GM19463 (cell line): ENCODE data around the gene POLN.
"Not testable (repeated sequence)": the region's sequence is repeated elsewhere in the genome, so short reads cannot be mapped to it uniquely, and the experiment has no call there.

Experiments
- ATAC-seq: cut with Tn5 transposase; IDR thresholded peaks from one replicate; pipeline ENCODE4 v1.9.1; 2021; ENCODE audit warnings: mild to moderate bottlenecking, moderate library complexity; ENCODE audit not compliant: unreplicated experiment

POLN gene

DNA sequence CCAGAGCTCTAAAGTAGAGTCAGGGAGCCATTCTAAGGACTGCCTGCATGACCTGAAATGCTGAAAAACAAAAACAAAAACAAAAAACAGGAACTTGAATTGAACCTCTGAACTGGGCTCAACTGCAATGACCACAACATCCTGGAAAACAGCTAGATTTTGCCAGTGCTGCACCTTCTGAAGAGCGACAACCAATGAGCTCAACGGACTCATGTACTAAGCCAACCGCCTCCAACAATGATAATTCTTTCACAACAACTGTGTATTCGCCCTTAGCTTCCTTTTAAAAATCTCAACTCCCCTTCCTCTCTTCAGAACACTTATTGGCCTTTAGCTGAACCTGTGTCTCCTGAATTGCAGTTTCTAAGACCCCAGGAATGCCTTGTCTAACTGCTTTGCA is 69.8 kb downstream of the POLN start:
- no peak for ATAC-seq

DNA sequence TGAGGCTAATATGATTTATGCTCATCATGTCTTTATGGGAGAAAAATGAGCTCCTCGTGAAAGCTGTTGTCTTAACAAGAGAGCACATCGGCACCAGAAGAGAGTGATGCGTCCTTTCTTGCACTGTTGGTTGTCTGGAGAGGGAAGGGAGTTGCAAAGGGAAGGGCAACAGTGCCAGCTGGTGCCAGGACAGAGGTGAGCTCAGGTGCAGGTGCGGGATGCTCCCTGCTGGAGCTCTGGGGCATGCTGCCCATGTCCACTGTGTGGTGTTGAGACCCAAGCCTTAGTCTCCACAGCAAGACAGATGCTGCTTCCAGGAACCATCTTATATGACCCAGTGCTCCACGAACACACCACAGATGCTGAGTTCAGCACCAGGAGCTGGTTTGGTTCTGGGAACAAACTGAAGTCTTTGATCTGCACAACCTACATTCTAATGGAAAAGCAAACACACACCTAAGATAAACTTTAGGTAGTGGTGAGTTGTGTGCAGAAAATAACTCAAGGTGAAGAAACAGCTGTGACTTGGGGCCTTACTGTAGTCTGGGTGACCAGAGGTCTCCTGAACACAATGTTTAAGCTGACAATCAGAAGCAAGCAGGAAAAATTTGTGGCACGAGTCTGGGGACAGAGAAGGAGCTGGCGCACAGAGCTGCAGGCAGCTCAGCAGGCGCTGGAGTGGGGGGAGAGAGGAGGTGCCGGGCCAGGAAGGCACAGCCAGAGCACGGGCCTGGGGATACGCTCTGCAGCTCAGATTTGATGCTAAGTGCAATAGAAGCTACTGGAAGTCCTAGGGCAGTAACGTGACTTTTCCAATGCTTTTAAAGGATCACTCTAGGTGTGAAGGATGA is 73.2 kb downstream of the POLN start:
- no peak for ATAC-seq

DNA sequence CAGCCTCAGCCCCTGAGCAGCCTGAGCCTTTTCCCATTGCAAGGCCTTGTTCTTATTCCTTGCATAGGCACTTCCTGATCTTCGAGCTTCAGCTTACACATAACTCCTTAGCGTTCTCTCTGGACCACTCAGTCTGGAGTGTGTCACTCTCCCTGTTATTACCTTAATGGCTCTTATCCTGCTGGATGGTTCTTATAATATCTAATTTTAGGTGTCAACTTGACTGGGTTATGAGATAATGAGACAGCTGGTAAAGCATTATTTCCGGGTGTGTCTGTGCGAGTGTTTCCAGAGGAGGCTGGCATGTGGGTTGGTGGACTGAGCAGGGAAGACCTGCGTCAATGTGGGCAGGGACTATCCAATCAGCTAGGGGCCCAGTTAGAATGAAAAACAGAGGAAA is 75.7 kb downstream of the POLN start:
- ATAC-seq, result no peak

GRCh38 chr4:2165391-2165790 is 76.5 kb downstream of the POLN start:
- ATAC-seq, result no peak

DNA sequence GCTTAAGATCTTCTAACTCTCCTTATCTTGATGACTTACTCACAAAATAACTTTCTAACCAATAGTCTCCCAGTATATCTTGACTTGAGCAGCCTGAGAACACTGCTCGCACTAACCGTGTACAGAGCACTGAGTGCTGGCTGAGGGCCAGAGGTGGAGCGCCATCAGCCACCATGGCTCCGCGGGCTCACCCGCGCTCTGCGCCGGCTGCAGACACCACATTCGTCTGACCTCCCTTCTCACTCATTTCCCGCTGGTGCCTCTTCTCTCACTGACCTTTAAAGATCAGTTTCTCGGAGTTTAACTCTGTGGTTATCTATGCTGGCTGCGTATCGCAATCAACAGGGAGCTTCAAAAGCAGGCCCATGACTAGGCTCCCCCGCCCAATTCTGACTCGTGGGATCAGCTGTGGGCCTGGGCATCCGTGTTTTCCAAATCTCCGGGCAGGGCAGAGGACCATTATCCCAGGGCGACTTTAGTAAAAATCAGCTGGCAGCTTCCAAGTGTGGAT is 78.6 kb downstream of the POLN start:
- ATAC-seq, result no peak

DNA sequence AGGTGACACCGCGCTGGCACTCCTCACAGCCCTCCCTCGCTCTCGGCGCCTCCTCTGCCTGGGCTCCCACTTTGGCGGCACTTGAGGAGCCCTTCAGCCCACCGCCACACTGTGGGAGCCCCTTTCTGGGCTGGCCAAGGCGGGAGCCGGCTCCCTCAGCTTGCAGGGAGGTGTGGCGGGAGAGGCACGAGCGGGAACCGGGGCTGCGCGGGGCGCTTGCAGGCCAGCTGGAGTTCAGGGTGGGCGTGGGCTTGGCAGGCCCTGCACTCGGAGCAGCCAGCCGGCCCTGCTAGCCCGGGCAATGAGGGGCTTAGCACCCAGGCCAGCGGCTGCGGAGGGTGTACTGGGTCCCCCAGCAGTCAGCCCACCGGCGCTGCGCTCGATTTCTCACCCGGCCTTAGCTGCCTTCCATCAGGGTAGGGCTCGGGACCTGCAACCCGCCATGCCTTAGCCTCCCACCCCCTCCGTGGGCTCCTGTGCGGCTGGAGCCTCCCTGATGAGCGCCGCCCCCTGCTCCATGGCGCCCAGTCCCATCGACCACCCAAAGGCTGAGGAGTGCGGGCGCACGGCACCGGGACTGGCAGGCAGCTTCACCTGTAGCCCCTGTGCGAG is 80.7 kb downstream of the POLN start:
- not testable (repeated sequence) for ATAC-seq

DNA sequence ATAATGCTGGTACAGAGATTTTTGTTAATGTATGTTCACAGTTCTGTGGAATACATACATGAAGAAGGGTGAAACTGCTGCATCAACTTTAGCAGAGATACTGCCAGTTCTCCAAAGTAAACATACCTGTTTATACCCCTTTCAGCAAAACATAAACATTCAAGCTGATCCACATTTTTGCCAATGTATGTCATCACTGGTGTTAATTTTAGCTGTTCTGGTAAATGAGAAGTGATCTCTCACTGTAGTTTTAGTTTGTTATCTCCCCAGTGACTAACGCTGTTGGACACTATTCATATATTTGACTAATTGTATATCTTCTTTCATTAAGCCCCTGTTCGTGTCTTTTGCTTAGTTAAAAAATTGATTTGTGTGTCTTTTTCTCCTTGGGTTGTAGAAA is 82.0 kb downstream of the POLN start:
- ATAC-seq, result no peak

- ATAC-seq, result no peak
These were observed 86.7 kb downstream of the POLN start for GRCh38 chr4:2155246-2155645.

GRCh38 chr4:2154215-2154740 is 87.6 kb downstream of the POLN start:
- ATAC-seq, result no peak

DNA sequence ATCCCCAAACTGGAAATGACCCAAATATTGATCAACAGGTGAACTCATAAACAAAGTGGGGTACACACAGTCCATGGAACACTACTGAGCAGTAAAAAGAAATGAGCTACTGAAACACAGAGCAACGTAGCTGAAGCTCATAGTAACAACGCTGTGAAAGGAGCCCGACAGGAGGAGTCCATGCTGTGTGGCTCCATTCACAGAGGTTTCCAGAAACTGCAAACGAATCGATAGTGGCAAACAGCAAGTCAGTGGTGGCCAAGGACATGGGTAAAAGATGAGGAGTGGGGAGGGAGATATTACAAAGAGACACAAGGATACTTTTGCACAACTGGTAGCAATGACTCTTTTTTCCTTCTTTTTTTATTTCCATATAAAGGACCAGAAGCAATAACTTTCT is 90.4 kb downstream of the POLN start:
- ATAC-seq, result no peak

GRCh38 chr4:2150076-2150475 is 91.8 kb downstream of the POLN start:
- no peak for ATAC-seq

- ATAC-seq, result no peak
These were observed 99.1 kb downstream of the POLN start for GRCh38 chr4:2142630-2143427.

GRCh38 chr4:2141762-2142451 is 100.0 kb downstream of the POLN start:
- ATAC-seq, result no peak

GRCh38 chr4:2141022-2141761 is 100.7 kb downstream of the POLN start:
- peak; percentile 56 for ATAC-seq

DNA sequence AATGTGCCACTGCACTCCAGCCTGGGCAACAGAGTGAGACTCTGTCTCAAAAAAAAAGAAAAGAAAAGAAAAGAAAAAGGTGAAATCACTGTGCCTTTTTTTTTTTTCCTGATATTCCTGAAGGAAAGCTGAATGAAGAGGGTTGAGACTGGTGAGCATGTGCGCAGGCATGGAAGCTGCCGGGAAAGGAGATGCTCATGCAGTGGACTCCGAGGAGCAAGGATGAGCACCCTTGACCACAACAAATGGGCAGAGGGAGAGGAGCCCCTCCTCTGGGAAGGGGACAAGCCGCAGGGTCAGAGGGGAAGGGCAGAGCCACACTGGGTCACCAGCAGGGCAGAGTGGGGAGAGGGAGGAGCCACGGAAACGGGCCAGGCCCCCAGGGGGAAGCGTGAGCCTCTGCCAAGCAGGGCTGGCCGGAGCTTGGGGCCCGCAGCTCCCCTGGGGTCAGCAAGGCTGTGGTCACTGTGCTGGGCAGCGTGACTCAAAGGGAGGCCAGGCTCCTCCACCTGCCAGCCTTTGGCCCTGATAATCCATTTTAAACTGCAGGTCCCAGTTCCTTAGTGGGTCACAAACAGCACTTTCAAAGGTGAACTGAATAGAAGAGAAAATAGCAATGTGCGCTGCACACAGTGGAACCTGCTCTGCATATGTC is 102.9 kb downstream of the POLN start:
- no peak for ATAC-seq

DNA sequence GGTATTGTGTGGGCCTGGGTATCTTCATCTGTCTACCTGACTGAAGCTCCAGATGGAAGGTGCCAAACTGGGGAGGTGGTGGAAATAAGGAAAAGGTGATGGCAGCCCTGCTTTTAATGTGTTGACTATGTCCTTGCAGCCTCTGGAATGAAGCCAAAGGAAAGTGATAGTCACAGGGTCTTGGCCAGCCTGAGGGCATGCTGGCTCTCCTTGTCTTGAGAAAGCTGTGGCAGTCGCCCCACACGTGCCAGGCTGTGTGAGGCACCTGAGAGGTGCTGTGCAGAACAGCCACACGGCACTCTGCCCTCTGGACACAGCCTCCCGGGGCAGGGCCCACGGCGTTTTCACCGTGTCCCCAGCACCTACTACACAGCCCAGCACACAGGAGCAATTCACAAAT is 105.2 kb downstream of the POLN start:
- ATAC-seq, result no peak

DNA sequence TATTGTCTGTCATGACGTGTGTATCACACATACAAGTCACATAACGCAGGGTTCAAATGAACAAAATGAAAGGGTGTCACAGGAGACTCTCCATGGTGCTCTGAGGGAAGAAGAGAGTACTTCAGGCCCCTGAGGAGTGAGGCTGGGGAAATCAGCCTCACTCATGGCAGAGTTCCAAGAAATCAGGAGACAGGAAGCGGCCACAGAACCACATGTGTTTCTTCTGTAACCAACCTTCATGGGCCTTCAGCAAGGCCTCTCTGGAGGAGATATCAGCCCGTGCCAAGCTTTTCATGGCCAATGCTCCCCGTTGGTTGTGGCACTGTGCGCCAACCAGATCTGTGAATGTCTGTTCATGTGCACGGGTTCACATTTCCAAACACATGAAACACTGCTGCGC is 106.8 kb downstream of the POLN start:
- ATAC-seq, result no peak

DNA sequence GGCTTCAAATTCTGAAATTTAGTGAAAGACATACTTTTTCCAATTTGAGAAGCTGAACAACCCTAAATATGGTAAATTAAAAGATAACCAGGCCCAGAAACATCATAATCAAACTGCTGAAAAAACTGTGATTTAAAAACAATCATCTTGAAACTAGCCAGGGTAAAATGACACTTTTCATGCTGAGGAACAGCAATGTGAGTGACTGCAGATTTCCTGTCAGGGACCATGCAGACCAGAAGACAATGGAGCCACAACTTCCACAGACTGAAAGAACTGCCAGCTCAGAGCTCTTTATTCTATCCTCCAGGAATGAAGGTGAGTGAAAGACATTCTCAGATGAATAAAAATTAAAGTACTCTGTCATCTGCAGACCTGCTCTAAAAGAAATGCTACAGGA is 109.5 kb downstream of the POLN start:
- no peak for ATAC-seq

GRCh38 chr4:2127609-2128332 is 114.2 kb downstream of the POLN start:
- no peak for ATAC-seq
